Measurements from ENCODE around the gene ARFGAP3.

Gene ARFGAP3

GRCh38 chr22:42841444-42841843 is 15.6 kb downstream of the ARFGAP3 start:
- no peak for DNase-seq (ENCODE audit: extremely low spot score)
- CTCF ChIA-PET, result no interaction called here
- no peak for TF ChIP-seq PKNOX1 (IDR thresholded peaks at IDR 0.05)
- TF ChIP-seq L3MBTL2 (conservative IDR thresholded peaks at IDR 0.05), result no peak
- no peak for TF ChIP-seq TARDBP (IDR thresholded peaks at IDR 0.05)
- TF ChIP-seq NFRKB (IDR thresholded peaks at IDR 0.05), result no peak
- no peak for TF ChIP-seq SP1 (IDR thresholded peaks at IDR 0.05)
- no peak for TF ChIP-seq LEF1 (IDR thresholded peaks at IDR 0.05; ENCODE audit: borderline replicate concordance)
- TF ChIP-seq ARNT (IDR thresholded peaks at IDR 0.05), result no peak
- TF ChIP-seq FOXK2 (IDR thresholded peaks at IDR 0.05), result no peak
- TF ChIP-seq ZNF384 (IDR thresholded peaks at IDR 0.05), result no peak
- TF ChIP-seq BHLHE40 (IDR thresholded peaks at IDR 0.05; ENCODE audit: borderline replicate concordance), result no peak
- POLR2A ChIA-PET, result no interaction called here

GRCh38 chr22:42837556-42837955 is 19.5 kb downstream of the ARFGAP3 start:
- no peak for DNase-seq (ENCODE audit: extremely low spot score)
- CTCF ChIA-PET, result no interaction called here
- TF ChIP-seq BHLHE40 (IDR thresholded peaks at IDR 0.05; ENCODE audit: borderline replicate concordance), result no peak
- POLR2A ChIA-PET, result no interaction called here

GRCh38 chr22:42836026-42836425 is 21.0 kb downstream of the ARFGAP3 start:
- ChIA-PET POLR2A (no interaction called here), CTCF (no interaction called here)
- TF ChIP-seq FOXA1 (IDR thresholded peaks at IDR 0.05) (no peak), ARNT (IDR thresholded peaks at IDR 0.05) (no peak), SP1 (IDR thresholded peaks at IDR 0.05) (no peak), CTBP1 (IDR thresholded peaks at IDR 0.05; ENCODE audit: borderline replicate concordance) (no peak)
- no peak for DNase-seq (ENCODE audit: extremely low spot score)

- POLR2A ChIA-PET, result no interaction called here
- CTCF ChIA-PET, result no interaction called here
- TF ChIP-seq TARDBP (IDR thresholded peaks at IDR 0.05), result no peak
- TF ChIP-seq FOXK2 (IDR thresholded peaks at IDR 0.05), result no peak
- no peak for TF ChIP-seq SP1 (IDR thresholded peaks at IDR 0.05)
- TF ChIP-seq FOXA1 (IDR thresholded peaks at IDR 0.05), result no peak
- TF ChIP-seq CTBP1 (IDR thresholded peaks at IDR 0.05; ENCODE audit: borderline replicate concordance), result no peak
- no peak for TF ChIP-seq HDGF (IDR thresholded peaks at IDR 0.05; ENCODE audit: borderline replicate concordance)
- no peak for TF ChIP-seq ELF4 (IDR thresholded peaks at IDR 0.05)
- no peak for TF ChIP-seq L3MBTL2 (conservative IDR thresholded peaks at IDR 0.05)
- no peak for DNase-seq (ENCODE audit: extremely low spot score)
Observed at GRCh38 chr22:42834177-42834949, 22.7 kb downstream of the ARFGAP3 start.

- no peak for DNase-seq (ENCODE audit: extremely low spot score)
- TF ChIP-seq ARNT (IDR thresholded peaks at IDR 0.05) (no peak), SUZ12 (IDR thresholded peaks at IDR 0.05) (no peak)
- ChIA-PET POLR2A (interaction anchor here (1.3 kb wide), 1 partner anchor 10 kb away, joined by 3 read pairs; no protein-coding TSS in a partner anchor), CTCF (interaction anchor here (0.5 to 0.6 kb wide), 2 partner anchors 53 to 373 kb away, joined by 3 to 4 read pairs; no protein-coding TSS in a partner anchor)
Observed at GRCh38 chr22:42833104-42833503, 24.0 kb downstream of the ARFGAP3 start.

GRCh38 chr22:42831712-42832111 is 25.4 kb downstream of the ARFGAP3 start:
- TF ChIP-seq NFRKB (IDR thresholded peaks at IDR 0.05), result no peak
- ChIA-PET POLR2A (no interaction called here), CTCF (no interaction called here)
- no peak for DNase-seq (ENCODE audit: extremely low spot score)

GRCh38 chr22:42830161-42830560 is 26.9 kb downstream of the ARFGAP3 start:
- no peak for DNase-seq (ENCODE audit: extremely low spot score)
- TF ChIP-seq SP1 (IDR thresholded peaks at IDR 0.05), result no peak
- no peak for TF ChIP-seq ELF4 (IDR thresholded peaks at IDR 0.05)
- POLR2A ChIA-PET, result no interaction called here
- CTCF ChIA-PET, result no interaction called here

GRCh38 chr22:42829302-42829701 is 27.8 kb downstream of the ARFGAP3 start:
- no peak for DNase-seq (ENCODE audit: extremely low spot score)
- ChIA-PET CTCF (no interaction called here), POLR2A (no interaction called here)
- no peak for TF ChIP-seq ELF4 (IDR thresholded peaks at IDR 0.05)
- TF ChIP-seq CTBP1 (IDR thresholded peaks at IDR 0.05; ENCODE audit: borderline replicate concordance), result no peak
- TF ChIP-seq BHLHE40 (IDR thresholded peaks at IDR 0.05; ENCODE audit: borderline replicate concordance), result no peak
- no peak for TF ChIP-seq LEF1 (IDR thresholded peaks at IDR 0.05; ENCODE audit: borderline replicate concordance)
- TF ChIP-seq PKNOX1 (IDR thresholded peaks at IDR 0.05), result no peak
- TF ChIP-seq SP1 (IDR thresholded peaks at IDR 0.05), result no peak
- TF ChIP-seq TARDBP (IDR thresholded peaks at IDR 0.05), result no peak
- TF ChIP-seq HDGF (IDR thresholded peaks at IDR 0.05; ENCODE audit: borderline replicate concordance), result no peak

GRCh38 chr22:42825796-42826195 is 31.3 kb downstream of the ARFGAP3 start:
- no peak for DNase-seq (ENCODE audit: extremely low spot score)
- TF ChIP-seq PKNOX1 (IDR thresholded peaks at IDR 0.05), result no peak
- no peak for TF ChIP-seq ZNF384 (IDR thresholded peaks at IDR 0.05)
- no peak for TF ChIP-seq HDGF (IDR thresholded peaks at IDR 0.05; ENCODE audit: borderline replicate concordance)
- no peak for TF ChIP-seq BHLHE40 (IDR thresholded peaks at IDR 0.05; ENCODE audit: borderline replicate concordance)
- TF ChIP-seq SP1 (IDR thresholded peaks at IDR 0.05), result no peak
- no peak for TF ChIP-seq FOXK2 (IDR thresholded peaks at IDR 0.05)
- TF ChIP-seq CTBP1 (IDR thresholded peaks at IDR 0.05; ENCODE audit: borderline replicate concordance), result no peak
- ChIA-PET CTCF (no interaction called here), POLR2A (no interaction called here)
